GM21381 (cell line): ENCODE results near the gene NFYA.

Source experiments
- ATAC-seq: cut with Tn5 transposase; IDR thresholded peaks from one replicate; pipeline ENCODE4 v1.9.1; 2021; ENCODE audit warnings: mild to moderate bottlenecking, moderate library complexity; ENCODE audit not compliant: unreplicated experiment

The NFYA gene

GRCh38 chr6:41046084-41046483 lies 26.7 kb upstream of the NFYA start:
- ATAC-seq, result no peak

- no peak for ATAC-seq
Observed at GRCh38 chr6:41047306-41047705, 25.5 kb upstream of the NFYA start.

- ATAC-seq, result no peak
Observed at GRCh38 chr6:41047745-41048732, 24.7 kb upstream of the NFYA start.

GRCh38 chr6:41049521-41049920 lies 23.3 kb upstream of the NFYA start:
- ATAC-seq, result no peak

- ATAC-seq, result no peak
Observed at GRCh38 chr6:41049955-41050354, 22.8 kb upstream of the NFYA start.

- no peak for ATAC-seq
Observed at GRCh38 chr6:41050536-41050935, 22.2 kb upstream of the NFYA start.

GRCh38 chr6:41051873-41052272 lies 20.9 kb upstream of the NFYA start:
- no peak for ATAC-seq

GRCh38 chr6:41053041-41053440 lies 19.7 kb upstream of the NFYA start, which contains the start of gene APOBEC2:
Gene APOBEC2, plus strand, starts transcription at chr6:41053202. Its CDS starts 146 bp downstream, at chr6:41053348.
- no peak for ATAC-seq

- no peak for ATAC-seq
Observed at GRCh38 chr6:41054511-41054910, 18.3 kb upstream of the NFYA start.

- no peak for ATAC-seq
Observed at GRCh38 chr6:41055149-41055548, 17.6 kb upstream of the NFYA start.

GRCh38 chr6:41056768-41057490 lies 15.8 kb upstream of the NFYA start:
- no peak for ATAC-seq

GRCh38 chr6:41058783-41059181 lies 14.0 kb upstream of the NFYA start:
- ATAC-seq, result no peak

GRCh38 chr6:41059556-41059955 lies 13.2 kb upstream of the NFYA start:
- ATAC-seq, result no peak

GRCh38 chr6:41061196-41061726 lies 11.5 kb upstream of the NFYA start:
- ATAC-seq, result no peak

- no peak for ATAC-seq
Observed at GRCh38 chr6:41062056-41062455, 10.7 kb upstream of the NFYA start.

GRCh38 chr6:41063884-41064285 lies 8.9 kb upstream of the NFYA start:
- ATAC-seq, result no peak

GRCh38 chr6:41064841-41065240 lies 7.9 kb upstream of the NFYA start:
- no peak for ATAC-seq

- ATAC-seq, result no peak
Observed at GRCh38 chr6:41065550-41066026, 7.2 kb upstream of the NFYA start.

GRCh38 chr6:41066867-41067304 lies 5.9 kb upstream of the NFYA start:
- ATAC-seq, result no peak

GRCh38 chr6:41071501-41071922 lies 1.3 kb upstream of the NFYA start:
- ATAC-seq, result no peak
